A549 treated with CORT108297 at 1 μM for 4 hours (cell line): ENCODE data around the gene IFT172. TPM values are rescaled to one million over a fixed set of nuclear protein-coding genes. Genes with fewer than 3 reads are reported as not detected.

ENCODE experiments used
- total RNA-seq: library from RNA; stranded (reverse); fragments of 200-300 nt; extraction: Qiagen RNA extraction; gene quantifications from 5 replicates; pipeline ENCODE4 v1.2.3, GENCODE V29; 2022

Gene IFT172
- 7.8 to 9.5 TPM (median 9.3 TPM) in 5 replicates for total RNA-seq

DNA sequence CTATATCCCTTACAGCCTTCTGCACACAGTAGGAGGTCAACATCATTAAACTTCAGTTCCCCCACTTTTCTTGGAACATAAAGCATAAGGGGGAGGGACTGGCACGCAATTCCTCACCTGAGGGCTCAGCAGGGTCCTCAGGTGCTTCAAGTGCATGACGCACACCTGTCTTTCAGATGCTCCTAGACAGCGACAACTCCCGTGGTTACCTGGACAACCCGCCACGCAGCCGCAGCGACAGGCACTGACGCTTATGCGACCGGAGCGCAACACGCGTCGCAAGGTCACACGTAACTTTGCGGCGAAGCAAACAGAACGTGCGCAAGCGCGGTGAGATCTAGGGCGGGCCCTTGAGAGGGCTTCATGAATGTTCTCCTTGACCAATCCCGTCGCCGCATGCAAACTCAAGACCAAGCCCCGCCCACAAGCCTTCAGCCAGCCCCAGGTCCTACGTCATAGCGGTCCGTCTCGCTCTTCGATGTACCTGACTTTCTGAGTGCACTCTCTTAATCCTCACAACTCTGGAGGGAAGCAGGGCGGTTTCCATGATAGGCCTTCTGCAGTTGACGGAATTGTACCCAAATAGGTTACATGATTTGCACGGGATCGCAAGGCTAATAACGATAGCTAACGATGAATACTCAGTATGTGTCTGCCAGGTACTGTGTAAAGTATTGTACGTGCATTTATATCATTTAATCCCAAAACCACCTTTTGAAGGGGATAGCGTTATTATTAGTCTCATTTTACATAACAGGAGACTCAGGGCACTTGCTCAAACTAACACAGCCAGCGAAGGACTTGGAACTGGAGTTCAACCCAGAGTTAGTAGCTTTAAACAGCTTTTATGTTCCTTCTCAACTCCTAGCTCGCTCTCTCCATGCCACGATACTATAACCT is at the start of gene IFT172:
Gene IFT172, minus strand, starts transcription at position 246 of the 900 bp plus-strand sequence. Its CDS starts 90 bp downstream, at position 156.

GRCh38 chr2:27496357-27497287 is 7.1 kb upstream of the IFT172 start, which contains the start of gene GCKR:
TSS of gene GCKR (plus strand) at chr2:27496839. CDS start at chr2:27496905, 66 bp downstream.

DNA sequence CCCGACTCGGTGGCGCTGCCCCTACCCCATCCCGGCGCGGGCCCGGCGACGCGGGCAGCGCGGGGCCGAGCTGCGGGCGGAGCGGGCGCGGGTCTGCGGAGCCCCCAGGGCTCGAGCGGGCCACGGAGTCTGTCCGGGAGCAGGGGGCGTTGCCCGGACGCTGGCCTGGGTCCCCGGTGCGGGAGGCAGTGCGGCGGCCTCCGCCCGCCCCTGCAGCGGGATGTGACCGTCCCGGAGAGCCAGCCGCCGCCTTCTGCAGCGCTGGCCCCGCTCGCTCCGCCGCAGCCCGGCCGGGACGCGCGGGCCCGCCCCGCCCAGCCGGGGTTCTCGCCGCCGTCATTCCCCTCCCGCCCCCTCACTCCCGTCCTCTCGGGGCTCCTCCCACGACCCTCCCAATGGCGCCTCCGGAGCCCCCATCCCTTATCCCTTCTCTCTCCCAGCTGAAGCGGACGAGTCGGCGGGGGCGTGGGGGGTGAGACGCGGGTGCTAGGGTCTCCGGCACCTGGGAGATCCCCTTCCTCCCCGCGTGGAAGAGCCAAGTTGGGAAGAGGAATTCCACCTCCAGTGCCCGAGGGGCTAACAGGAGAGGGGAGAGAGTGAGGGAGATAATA is 5.5 kb upstream of the IFT172 start, which contains the start of gene FNDC4:
Gene FNDC4, minus strand, starts transcription at position 257 of the 611 bp plus-strand sequence. CDS start 521 bp downstream, outside the sequence.

DNA sequence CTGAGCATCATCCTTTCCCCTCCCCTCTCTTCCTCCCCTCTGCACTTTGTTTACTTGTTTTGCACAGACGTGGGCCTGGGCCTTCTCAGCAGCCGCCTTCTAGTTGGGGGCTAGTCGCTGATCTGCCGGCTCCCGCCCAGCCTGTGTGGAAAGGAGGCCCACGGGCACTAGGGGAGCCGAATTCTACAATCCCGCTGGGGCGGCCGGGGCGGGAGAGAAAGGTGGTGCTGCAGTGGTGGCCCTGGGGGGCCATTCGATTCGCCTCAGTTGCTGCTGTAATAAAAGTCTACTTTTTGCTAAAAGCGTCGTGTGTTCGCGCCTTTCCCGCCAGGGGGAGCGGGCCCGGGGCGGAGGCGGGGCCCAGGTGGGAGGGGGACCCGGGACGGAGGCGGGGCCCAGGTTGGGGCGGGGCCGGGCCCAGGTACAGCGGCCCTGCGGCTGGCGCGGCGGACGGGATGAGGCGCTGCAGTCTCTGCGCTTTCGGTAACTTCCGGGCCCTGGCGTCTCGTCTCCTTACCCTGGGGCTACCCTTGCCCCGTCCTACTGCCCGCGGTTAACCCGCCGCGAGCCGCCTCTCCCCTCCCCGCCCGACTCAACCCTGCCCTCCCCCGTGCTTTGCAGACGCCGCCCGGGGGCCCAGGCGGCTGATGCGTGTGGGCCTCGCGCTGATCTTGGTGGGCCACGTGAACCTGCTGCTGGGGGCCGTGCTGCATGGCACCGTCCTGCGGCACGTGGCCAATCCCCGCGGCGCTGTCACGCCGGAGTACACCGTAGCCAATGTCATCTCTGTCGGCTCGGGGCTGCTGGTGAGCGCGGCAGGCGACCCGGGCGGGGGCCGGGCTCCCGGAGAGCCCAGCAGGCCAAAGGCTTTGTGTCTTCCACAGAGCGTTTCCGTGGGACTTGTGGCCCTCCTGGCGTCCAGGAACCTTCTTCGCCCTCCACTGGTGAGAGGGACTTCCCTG is 47.3 kb downstream of the IFT172 start, which contains the start of gene KRTCAP3:
Gene KRTCAP3, plus strand, starts transcription at position 424 of the 962 bp plus-strand sequence. Its CDS starts 32 bp downstream, at position 456.

GRCh38 chr2:27428213-27428977 is 61.1 kb downstream of the IFT172 start, which contains the start of gene NRBP1:
TSS of gene NRBP1 (plus strand) at chr2:27428631. CDS start at chr2:27433274, 4,643 bp downstream.

GRCh38 chr2:27409321-27410073 is 80.0 kb downstream of the IFT172 start, which contains the start of gene PPM1G:
TSS of gene PPM1G (minus strand) at chr2:27409591. CDS start at chr2:27409422, 169 bp downstream.

Other genes with a start within 250 kb of the IFT172 start
- gene SLC30A3, start 226.7 kb downstream of the IFT172 start, total RNA-seq: 2.4 to 4.1 TPM (median 3.9 TPM) in 5 replicates
- gene DNAJC5G, start 214.3 kb downstream of the IFT172 start, total RNA-seq: not detected in 5 replicates
- 0.45 to 0.71 TPM (median 0.61 TPM) in 5 replicates for gene TRIM54, start 207.3 kb downstream of the IFT172 start, total RNA-seq
- gene UCN, start 181.3 kb downstream of the IFT172 start, total RNA-seq: 0.48 to 2.5 TPM (median 1.6 TPM) in 5 replicates
- 78.0 to 104 TPM (median 89.6 TPM) in 5 replicates for gene MPV17, start 166.6 kb downstream of the IFT172 start, total RNA-seq
- 58.8 to 66.8 TPM (median 60.2 TPM) in 5 replicates for gene GTF3C2, start 133.0 kb downstream of the IFT172 start, total RNA-seq
- 58.7 to 63.2 TPM (median 61.4 TPM) in 5 replicates for gene EIF2B4, start 119.4 kb downstream of the IFT172 start, total RNA-seq
- gene SNX17, start 119.1 kb downstream of the IFT172 start, total RNA-seq: 132 to 155 TPM (median 147 TPM) in 5 replicates
- gene ZNF513, start 109.0 kb downstream of the IFT172 start, total RNA-seq: 11.0 to 15.5 TPM (median 14.5 TPM) in 5 replicates
- 161 to 174 TPM (median 170 TPM) in 5 replicates for gene PPM1G, start 80.2 kb downstream of the IFT172 start, total RNA-seq
- 127 to 140 TPM (median 138 TPM) in 5 replicates for gene NRBP1, start 61.1 kb downstream of the IFT172 start, total RNA-seq
- 0.17 to 0.76 TPM (median 0.62 TPM) in 5 replicates for gene KRTCAP3, start 47.4 kb downstream of the IFT172 start, total RNA-seq
- gene FNDC4, start 5.5 kb upstream of the IFT172 start, total RNA-seq: 3.3 to 5.3 TPM (median 3.9 TPM) in 5 replicates
- 0.13 to 0.58 TPM (median 0.30 TPM) in 5 replicates for gene GCKR, start 7.1 kb upstream of the IFT172 start, total RNA-seq
- 16.3 to 21.7 TPM (median 18.8 TPM) in 5 replicates for gene ZNF512, start 93.3 kb upstream of the IFT172 start, total RNA-seq
- 3.6 to 4.3 TPM (median 4.0 TPM) in 5 replicates for gene CCDC121, start 139.3 kb upstream of the IFT172 start, total RNA-seq
- 52.9 to 63.0 TPM (median 58.9 TPM) in 5 replicates for gene GPN1, start 139.3 kb upstream of the IFT172 start, total RNA-seq
- gene SUPT7L, start 173.9 kb upstream of the IFT172 start, total RNA-seq: 32.2 to 35.2 TPM (median 33.2 TPM) in 5 replicates
- gene SLC4A1AP, start 174.1 kb upstream of the IFT172 start, total RNA-seq: 28.3 to 41.8 TPM (median 30.9 TPM) in 5 replicates